GM19043 (cell line): ENCODE data around the gene PPP2R3B.
"Not testable (repeated sequence)": the region's sequence is repeated elsewhere in the genome, so short reads cannot be mapped to it uniquely, and the experiment has no call there.

Experiments used
- ATAC-seq: cut with Tn5 transposase; IDR thresholded peaks from one replicate; pipeline ENCODE4 v1.9.1; 2021; ENCODE audit warnings: low read depth; ENCODE audit not compliant: unreplicated experiment

PPP2R3B gene

GRCh38 chrX:341541-342101 lies 45.1 kb downstream of the PPP2R3B start:
- no peak for ATAC-seq

DNA sequence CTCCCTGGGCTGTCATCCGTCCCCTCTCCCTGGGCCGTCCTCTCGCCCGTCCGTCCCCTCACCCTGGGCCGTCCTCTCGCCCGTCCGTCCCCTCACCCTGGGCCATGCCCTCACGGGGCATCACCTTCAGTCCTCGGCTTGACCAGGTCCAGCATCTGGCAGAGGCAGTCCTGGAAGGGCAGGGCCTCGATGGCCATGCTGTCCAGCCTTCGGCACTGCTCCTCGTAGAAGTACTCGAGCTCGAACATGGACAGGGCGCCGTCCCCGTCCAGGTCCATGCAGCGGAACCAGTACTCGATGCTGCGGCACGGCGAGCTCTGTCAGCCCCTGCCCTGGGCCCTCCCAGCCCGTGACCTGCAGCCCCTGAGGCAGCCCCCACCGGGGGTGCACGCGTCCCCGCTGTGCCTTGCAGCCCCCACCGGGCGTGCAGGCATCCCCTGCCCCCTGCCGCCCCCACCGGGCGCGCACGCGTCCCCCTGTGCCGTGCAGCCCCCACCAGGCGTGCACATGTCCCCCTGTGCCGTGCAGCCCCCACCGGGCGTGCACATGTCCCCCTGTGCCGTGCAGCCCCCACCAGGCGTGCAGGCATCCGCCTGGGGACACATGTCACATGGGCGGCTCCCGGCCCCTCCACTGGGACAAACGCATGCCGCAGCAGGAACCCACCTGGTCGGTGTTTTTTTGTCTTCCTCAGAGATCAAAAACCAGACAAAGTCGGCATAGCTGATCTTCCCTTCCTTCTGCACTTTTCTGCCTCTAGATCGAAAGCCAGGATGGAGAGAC lies 45.9 kb downstream of the PPP2R3B start:
- ATAC-seq, result no peak

- no peak for ATAC-seq
Observed at GRCh38 chrX:340121-340520, 46.6 kb downstream of the PPP2R3B start.

- no peak for ATAC-seq
Observed at GRCh38 chrX:338836-339400, 47.8 kb downstream of the PPP2R3B start.

- ATAC-seq, result no peak
Observed at GRCh38 chrX:338281-338835, 48.3 kb downstream of the PPP2R3B start.

DNA sequence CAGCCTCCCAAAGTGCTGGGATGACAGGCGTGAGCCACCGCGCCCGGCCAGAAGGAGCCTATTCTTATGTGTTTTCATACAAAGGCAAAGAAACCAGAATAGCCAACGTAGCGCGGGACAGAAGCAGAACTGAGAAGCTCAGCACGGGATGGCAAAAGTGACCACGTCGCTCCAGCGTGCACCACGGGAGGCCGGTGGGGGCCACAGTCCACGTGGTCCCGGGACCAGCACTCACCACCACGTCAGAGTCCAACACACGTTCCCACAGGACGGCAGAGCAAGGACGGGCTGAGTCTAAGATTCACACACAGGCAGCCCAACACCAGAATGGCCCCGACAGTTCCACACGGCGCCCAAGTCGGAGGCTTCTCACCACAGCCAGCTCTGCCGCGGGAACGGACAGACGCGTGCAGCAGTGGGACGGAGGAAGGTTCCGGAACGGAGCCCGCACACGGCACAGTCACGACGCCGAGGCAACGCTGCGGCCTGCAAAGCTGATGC lies 49.3 kb downstream of the PPP2R3B start:
- ATAC-seq, result no peak

DNA sequence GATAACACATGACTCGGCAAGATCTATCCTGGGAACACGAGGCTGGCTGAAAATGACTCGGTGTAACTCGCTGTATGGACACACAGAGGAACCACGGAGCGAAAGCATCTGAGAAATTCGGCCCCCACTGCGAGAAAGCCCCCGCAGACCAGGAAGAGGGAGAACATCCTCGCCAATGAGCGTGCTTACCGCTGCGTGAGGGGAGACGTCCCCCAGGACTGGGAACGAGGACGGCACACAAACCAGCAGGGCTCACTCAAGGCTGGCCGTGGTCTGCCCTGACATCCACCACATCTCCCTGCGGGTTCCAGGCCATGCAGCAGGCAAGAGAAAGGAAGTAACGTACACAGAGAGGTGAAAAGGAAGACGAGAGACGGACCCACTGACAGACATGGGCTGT lies 50.5 kb downstream of the PPP2R3B start:
- ATAC-seq, result no peak

GRCh38 chrX:335758-336155 lies 51.0 kb downstream of the PPP2R3B start:
- no peak for ATAC-seq

DNA sequence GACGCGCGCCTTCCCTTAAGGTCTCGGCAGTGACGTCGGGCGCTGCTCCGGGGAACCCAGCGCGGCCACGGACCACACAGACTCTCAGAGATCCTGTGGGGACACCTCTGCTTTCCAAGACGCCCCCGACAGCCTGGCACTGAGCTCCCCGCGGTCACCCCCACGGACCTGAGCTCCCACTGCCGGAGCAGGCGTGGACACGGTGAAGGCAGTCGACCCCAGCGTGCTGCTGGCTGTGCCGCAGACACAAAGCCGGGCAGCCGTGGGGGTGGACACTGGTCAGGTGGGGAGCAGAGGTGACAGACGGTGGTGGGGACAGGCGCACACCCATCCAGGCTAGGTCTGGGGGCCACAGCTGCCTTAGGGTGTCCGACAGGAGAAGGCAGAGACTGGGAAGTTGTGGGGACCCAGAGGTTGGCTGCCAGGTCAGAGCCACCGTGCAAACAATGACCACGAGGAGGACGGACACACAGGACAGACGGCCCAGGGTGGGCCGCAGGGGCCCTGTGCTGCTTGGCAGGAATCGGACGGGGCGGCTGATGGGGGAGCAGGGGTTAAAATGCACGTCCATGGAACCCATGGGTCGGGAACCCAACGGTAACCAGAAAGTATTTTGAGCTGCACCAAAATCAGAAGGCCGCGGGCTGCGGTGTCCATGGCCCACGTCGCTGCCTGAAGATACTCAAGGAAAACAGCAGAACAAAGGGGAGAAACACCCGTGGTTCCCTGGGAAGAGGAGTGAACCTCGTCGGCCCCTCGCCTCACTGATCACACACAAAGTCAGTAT lies 51.5 kb downstream of the PPP2R3B start:
- ATAC-seq, result no peak

GRCh38 chrX:334331-334891 lies 52.3 kb downstream of the PPP2R3B start:
- ATAC-seq, result no peak

GRCh38 chrX:333611-334311 lies 52.9 kb downstream of the PPP2R3B start:
- ATAC-seq, result no peak

- no peak for ATAC-seq
Observed at GRCh38 chrX:332916-333610, 53.6 kb downstream of the PPP2R3B start.

DNA sequence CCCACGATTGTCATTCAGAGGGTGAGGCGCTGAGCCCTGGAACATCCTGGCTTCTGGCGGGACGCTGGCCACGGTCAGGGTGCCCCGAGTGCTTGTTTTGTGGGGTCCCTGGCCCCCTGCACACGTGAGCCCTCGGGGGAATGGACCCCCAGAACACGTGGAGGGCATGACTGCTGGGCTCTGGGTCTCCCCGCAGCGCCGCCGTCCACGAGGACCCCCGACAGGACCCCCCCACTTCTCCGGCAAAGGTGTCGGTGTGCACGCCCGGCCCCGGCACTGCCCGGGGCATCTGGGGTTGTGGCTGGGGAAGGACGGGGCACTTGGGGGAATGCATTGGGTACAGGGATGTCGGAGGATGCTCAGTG lies 54.2 kb downstream of the PPP2R3B start:
- ATAC-seq, result no peak

- ATAC-seq, result no peak
Observed at GRCh38 chrX:331825-332495, 54.7 kb downstream of the PPP2R3B start.

DNA sequence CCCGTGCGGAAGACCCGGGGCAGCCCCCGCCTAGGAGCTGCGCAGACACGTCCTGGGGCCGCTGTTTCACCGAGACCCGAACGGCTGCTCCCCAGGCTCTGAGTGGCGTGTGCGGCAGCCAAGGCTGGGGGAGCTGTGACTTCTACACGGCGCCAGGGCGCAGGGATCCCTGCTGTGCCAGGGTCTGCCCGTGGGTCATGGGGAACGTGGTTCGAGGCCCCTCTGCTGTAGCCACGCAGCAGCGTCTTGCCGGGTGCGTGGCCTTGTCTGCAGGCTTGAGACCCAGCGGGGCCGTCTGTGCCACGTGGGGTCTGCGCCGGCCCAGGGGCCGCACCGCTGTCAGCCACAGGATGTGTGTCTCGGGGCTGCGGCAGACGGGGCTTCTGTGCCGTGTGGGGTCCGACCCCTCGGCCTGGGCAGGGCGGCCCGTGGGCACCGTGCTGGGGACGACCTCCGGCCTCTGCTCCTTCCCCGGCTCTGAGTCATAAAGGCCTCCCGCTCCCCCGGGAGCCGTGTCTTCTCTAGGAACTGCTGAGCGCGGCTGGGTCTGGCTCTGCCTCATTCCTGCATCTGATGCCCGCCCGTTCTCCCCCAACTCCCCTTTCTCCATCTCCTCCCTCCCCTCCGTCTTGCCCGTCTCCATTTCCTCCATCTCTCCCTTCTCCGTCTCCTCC lies 55.4 kb downstream of the PPP2R3B start:
- ATAC-seq, result no peak

DNA sequence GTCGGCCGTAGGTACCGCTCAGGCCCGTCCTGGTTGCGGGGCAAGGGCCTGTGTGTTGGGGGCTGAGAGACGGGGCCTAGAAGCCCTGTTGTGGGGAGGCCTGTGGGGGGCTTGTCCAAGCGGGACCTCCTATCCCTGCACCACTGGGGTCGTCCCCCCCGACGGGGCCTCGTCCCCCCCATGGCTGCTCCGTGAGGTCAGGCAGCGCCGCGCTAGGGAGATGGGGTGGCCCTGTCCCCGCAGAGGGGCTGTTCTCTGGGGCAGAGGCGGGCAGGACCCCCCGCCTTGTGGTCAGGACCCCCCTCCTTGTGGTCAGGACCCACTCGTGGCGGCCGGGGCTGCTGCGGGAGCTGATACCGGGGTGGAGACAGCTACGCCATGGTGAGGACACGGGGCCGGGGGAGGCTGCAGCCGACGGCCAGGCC lies 56.0 kb downstream of the PPP2R3B start:
- no peak for ATAC-seq

DNA sequence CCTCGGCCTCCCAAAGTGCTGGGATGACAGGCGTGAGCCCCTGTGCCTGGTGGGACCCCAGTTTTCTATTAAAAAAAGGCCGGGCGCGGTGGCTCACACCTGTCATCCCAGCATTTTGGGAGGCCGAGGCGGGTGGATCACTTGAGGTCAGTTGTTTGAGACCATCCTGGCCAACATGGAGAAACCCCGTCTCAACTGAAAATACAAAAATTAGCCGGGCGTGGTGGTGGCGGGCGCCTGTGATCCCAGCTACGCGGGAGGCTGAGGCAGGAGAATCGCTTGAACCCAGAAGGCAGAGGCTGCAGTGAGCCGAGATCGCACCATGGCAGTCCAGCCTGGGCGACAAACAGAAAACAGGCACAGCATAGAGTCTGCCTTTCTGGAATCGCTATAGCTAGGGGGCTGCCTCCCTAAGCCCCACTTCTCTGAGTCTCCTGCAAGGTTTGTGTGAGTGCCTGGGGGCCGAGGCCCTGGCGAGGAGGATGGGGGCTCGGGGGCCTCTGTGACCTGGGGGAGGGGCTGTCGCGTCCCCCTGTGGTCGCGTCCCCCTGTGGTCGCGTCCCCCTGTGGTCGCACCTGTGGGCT lies 56.5 kb downstream of the PPP2R3B start:
- ATAC-seq, result not testable (repeated sequence)
